B cell (primary cell): ENCODE measurements around the gene TM9SF4. TPM values are rescaled to one million over a fixed set of nuclear protein-coding genes. Genes with fewer than 3 reads are reported as not detected.

Source experiments
- ATAC-seq: fragments of 200-7000 bp; cut with Tn5 transposase; one replicate; pipeline ENCODE4 v1.10.0; 2021; ENCODE audit warnings: low read depth, mild to moderate bottlenecking, moderate number of reproducible peaks, moderate library complexity
- CTCF ChIA-PET: fragments of 350-600 bp; sonication (Branson Sonifier 250); formaldehyde crosslinking; loops from one replicate; lab custom pipeline; 2021; ENCODE audit warnings: antibody characterized with exemption, inconsistent platforms; lab: Charles Lee
- POLR2A ChIA-PET: fragments of 350-600 bp; sonication (Branson Sonifier 250); formaldehyde crosslinking; loops from one replicate; lab custom pipeline; 2021; ENCODE audit warnings: antibody characterized with exemption; lab: Charles Lee
- DNase-seq: peaks from one replicate; pipeline ENCODE4 v3.0.0; 2013
- H2AFZ ChIP-seq: 2 replicates; pipeline ENCODE4 v1.6.1; 2012; ENCODE audit warnings: mild to moderate bottlenecking, low read depth, low read length; ENCODE audit not compliant: insufficient read depth, poor library complexity, severe bottlenecking
- H3K27ac ChIP-seq, 2 donors: 1 replicate in 1 of 2; 2 replicates in 1 of 2; pipeline ENCODE4 v1.5.1; 2012 to 2013; ENCODE audit warnings: low read length in 2 of 2, mild to moderate bottlenecking in 2 of 2, moderate library complexity in 1 of 2
- H3K27me3 ChIP-seq, 4 experiments: fragments of 200-600 bp in 1 of 4; sonication (generic) in 1 of 4; replicated peaks in 1 of 4; 1 replicate in 2 of 4; 2 replicates in 2 of 4; pipeline versions ENCODE4 v1.6.1 to v1.7.0; 2013 to 2016; ENCODE audit warnings: low read length in 3 of 4, mild to moderate bottlenecking in 2 of 4, mixed read lengths in 1 of 4, moderate library complexity in 1 of 4; ENCODE audit not compliant: insufficient read depth in 4 of 4, control insufficient read depth in 3 of 4; ENCODE audit errors: control extremely low read depth in 1 of 4
- H3K36me3 ChIP-seq, 2 experiments: replicated peaks in 1 of 2; 1 replicate in 1 of 2; 2 replicates in 1 of 2; pipeline versions ENCODE4 v1.6.1 to v1.7.1; 2013; ENCODE audit warnings: low read length in 1 of 2; ENCODE audit not compliant: insufficient read depth in 2 of 2, control insufficient read depth in 1 of 2; ENCODE audit errors: control extremely low read depth in 1 of 2, extremely low read depth in 1 of 2
- H3K4me1 ChIP-seq, 2 donors: fragments of 200-600 bp in 1 of 2; sonication (generic) in 1 of 2; 1 replicate in 1 of 2; 2 replicates in 1 of 2; pipeline versions ENCODE4 v1.5.1 to v1.6.1; 2013 to 2017; ENCODE audit warnings: low read length in 2 of 2; ENCODE audit not compliant: control insufficient read depth in 2 of 2, insufficient read depth in 2 of 2
- H3K4me2 ChIP-seq: replicated peaks from 2 replicates; pipeline ENCODE3; 2012; ENCODE audit warnings: mild to moderate bottlenecking, low read depth, low read length; ENCODE audit not compliant: poor library complexity, severe bottlenecking
- H3K4me3 ChIP-seq, 5 experiments: fragments of 200-600 bp in 1 of 5; sonication (generic) in 1 of 5; 1 replicate in 3 of 5; 2 replicates in 2 of 5; pipeline versions ENCODE4 v1.5.1 to v1.7.0; 2011 to 2016; ENCODE audit warnings: low read length in 4 of 5, mild to moderate bottlenecking in 4 of 5, low read depth in 2 of 5, control low read depth in 1 of 5, moderate library complexity in 1 of 5; ENCODE audit not compliant: insufficient read depth in 1 of 5; ENCODE audit errors: control extremely low read depth in 1 of 5, extremely low read depth in 1 of 5
- H3K79me2 ChIP-seq: fragments of 200-600 bp; sonication (generic); one replicate; pipeline ENCODE4 v1.6.0; 2016; ENCODE audit warnings: low read length; ENCODE audit not compliant: control insufficient read depth, insufficient read depth
- H3K9ac ChIP-seq: fragments of 200-600 bp; sonication (generic); 2 replicates; pipeline ENCODE4 v1.6.1; 2017; ENCODE audit warnings: mild to moderate bottlenecking, low read length, moderate library complexity
- H3K9me3 ChIP-seq, 3 donors: one replicate each; pipeline versions ENCODE4 v1.6.1 to v1.7.1; 2013; ENCODE audit warnings: low read length in 2 of 3; ENCODE audit not compliant: control insufficient read depth in 2 of 3, insufficient read depth in 1 of 3; ENCODE audit errors: control extremely low read depth in 1 of 3
- H4K20me1 ChIP-seq: 2 replicates; pipeline ENCODE4 v1.6.0; 2012; ENCODE audit warnings: mild to moderate bottlenecking, low read length; ENCODE audit not compliant: insufficient read depth, control insufficient read depth, poor library complexity, severe bottlenecking
- H3K27ac Mint-ChIP-seq: one replicate; pipeline ENCODE4 v1.8.0; 2021; ENCODE audit warnings: mixed read lengths
- H3K27me3 Mint-ChIP-seq: one replicate; pipeline ENCODE4 v1.8.0; 2021; ENCODE audit warnings: mixed read lengths
- H3K4me1 Mint-ChIP-seq: one replicate; pipeline ENCODE4 v1.8.0; 2021; ENCODE audit warnings: mixed read lengths
- H3K4me3 Mint-ChIP-seq: one replicate; pipeline ENCODE4 v1.8.0; 2021; ENCODE audit warnings: mixed read lengths
- H3K9me3 Mint-ChIP-seq: one replicate; pipeline ENCODE4 v1.8.0; 2022; ENCODE audit warnings: mixed read lengths; ENCODE audit not compliant: insufficient read depth
- CTCF ChIP-seq: fragments of 200-600 bp; IDR thresholded peaks from one replicate; pipeline ENCODE4 v1.8.0; 2022; ENCODE audit warnings: antibody characterized with exemption, mild to moderate bottlenecking
- EZH2 ChIP-seq: IDR thresholded peaks from 2 replicates; pipeline ENCODE4 v1.6.1; 2012; ENCODE audit warnings: borderline replicate concordance, low read depth, mild to moderate bottlenecking, moderate library complexity, low read length; ENCODE audit not compliant: insufficient read depth, poor library complexity, severe bottlenecking
- WGBS: methylation state at CpG from one replicate; pipeline ENCODE4 v1.1.5; 2013; ENCODE audit warnings: missing lambda C conversion rate; ENCODE audit not compliant: insufficient coverage; 5-methylcytosine and 5-hydroxymethylcytosine counted together
- intact Hi-C: fragments of 100-400 bp; cut with micrococcal nuclease; formaldehyde crosslinking; loops from one replicate; pipeline ENCODE4 v1.10.0; 2022
- polyA plus RNA-seq: library from polyadenylated mRNA; depleted of rRNA; stranded (reverse); fragments of >200 nt; gene quantifications from 2 replicates; pipeline ENCODE4 v1.2.3, GENCODE V29; 2012
- total RNA-seq, 2 donors: library from RNA; stranded (reverse); fragments of 120-200 nt in 1 of 2; gene quantifications; 1 replicate in 1 of 2; 2 replicates in 1 of 2; pipeline versions ENCODE4 v1.2.3 to v1.2.4, GENCODE V29; 2013 to 2022

TM9SF4 gene
- total and polyA plus RNA-seq, 2 donors (not counting 1 experiment from before 2014, with no cell fraction given): 23.5 to 53.8 TPM

- DNase-seq (no peak), ATAC-seq (no peak)
- Mint-ChIP-seq H3K9me3 (no peaks in the 10 kb centered on the region), H3K27ac (no peak overlapping the region), H3K4me3 (no peak overlapping the region), H3K4me1 (no peaks in the 10 kb centered on the region), H3K27me3 (no peaks in the 10 kb centered on the region)
- H2AFZ ChIP-seq: no peak overlapping the region
- peaks cover 6% of the 10 kb centered on the region for H3K79me2 ChIP-seq
- H3K27ac ChIP-seq: no peak overlapping the region
- no peak overlapping the region for H3K4me2 ChIP-seq
- H3K4me1 ChIP-seq: no peaks in the 10 kb centered on the region
- peaks cover 0 to 76% of the 10 kb centered on the region in 2 experiments for H3K36me3 ChIP-seq
- H3K4me3 ChIP-seq: no peak overlapping the region
- TF ChIP-seq EZH2 (no peak), CTCF (no peak)
- WGBS: 100% methylated on average over 8 of the region's 8 CpGs
- CTCF ChIA-PET: no interaction called here
- H4K20me1 ChIP-seq: peaks cover 6% of the 10 kb centered on the region
- H3K9ac ChIP-seq: no peak overlapping the region
- intact Hi-C loops: no loop called here
- POLR2A ChIA-PET: no interaction called here
- H3K9me3 ChIP-seq: no peaks in the 10 kb centered on the region
- no peaks in the 10 kb centered on the region for H3K27me3 ChIP-seq
These were observed 29.4 kb downstream of the TM9SF4 start for GRCh38 chr20:32138921-32139320.

DNA sequence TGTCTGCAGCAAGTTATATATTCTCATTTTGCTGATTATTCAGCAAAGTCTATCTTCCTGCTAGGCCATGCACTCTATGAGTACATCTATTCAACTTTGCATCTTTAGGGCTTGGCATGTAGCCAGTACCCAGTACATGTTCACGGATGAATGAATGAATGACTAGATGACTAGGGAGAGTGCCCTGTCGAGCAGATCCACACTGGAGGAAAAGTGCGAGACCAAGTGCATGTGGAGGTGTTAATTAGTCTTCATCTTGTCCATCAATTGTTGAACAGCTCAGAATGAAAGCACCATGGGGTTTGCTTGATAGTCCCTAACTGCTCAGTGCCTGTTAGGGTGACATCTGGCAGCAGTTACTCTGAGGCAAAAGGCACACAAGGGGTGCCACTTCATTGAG is 30.4 kb downstream of the TM9SF4 start:
- intact Hi-C loops: no loop called here
- H3K9ac ChIP-seq: no peak overlapping the region
- 89% methylated on average over 3 of the region's 3 CpGs for WGBS
- peaks cover 4% of the 10 kb centered on the region for H3K79me2 ChIP-seq
- no peaks in the 10 kb centered on the region for H3K4me1 ChIP-seq
- no peaks in the 10 kb centered on the region for H3K9me3 Mint-ChIP-seq
- H3K4me3 ChIP-seq: no peak overlapping the region
- POLR2A ChIA-PET: no interaction called here
- TF ChIP-seq CTCF (no peak), EZH2 (no peak)
- H3K27me3 ChIP-seq: no peaks in the 10 kb centered on the region
- H3K36me3 ChIP-seq: peaks cover 2 to 86% of the 10 kb centered on the region in 2 experiments
- no peaks in the 10 kb centered on the region for H3K27me3 Mint-ChIP-seq
- CTCF ChIA-PET: no interaction called here
- H3K4me1 Mint-ChIP-seq: no peaks in the 10 kb centered on the region
- no peaks in the 10 kb centered on the region for H3K9me3 ChIP-seq
- DNase-seq (no peak), ATAC-seq (no peak)
- H2AFZ ChIP-seq: no peak overlapping the region
- no peak overlapping the region for H3K4me3 Mint-ChIP-seq
- no peak overlapping the region for H3K4me2 ChIP-seq
- H3K27ac Mint-ChIP-seq: no peak overlapping the region
- H3K27ac ChIP-seq: no peak overlapping the region
- peaks cover 6% of the 10 kb centered on the region for H4K20me1 ChIP-seq
